ENCODE results near the gene ANO6. TPM values are rescaled to one million over a fixed set of nuclear protein-coding genes. Genes with fewer than 3 reads are reported as not detected.

The ANO6 gene
- total and polyA plus RNA-seq, 8 donors, result 4.4 to 78.8 (median 21.9) TPM

GRCh38 chr12:45184147-45184963, 31.5 kb upstream of the ANO6 start:
- no peak for TF ChIP-seq EP300 (IDR thresholded peaks at IDR 0.05)
- no peak for TF ChIP-seq CTCF (IDR thresholded peaks at IDR 0.05)
- 78 to 90% (median 86%) methylated on average over 6 of the region's 6 CpGs for WGBS, 5 donors

GRCh38 chr12:45186762-45187161, 29.1 kb upstream of the ANO6 start:
- H3K36me3 ChIP-seq, result no peaks in the 10 kb centered on the region
- WGBS, 5 donors, result 86 to 98% (median 98%) methylated on average over 2 of the region's 2 CpGs
- H3K4me3 ChIP-seq, result no peak overlapping the region
- no peak for TF ChIP-seq EP300 (IDR thresholded peaks at IDR 0.05)
- TF ChIP-seq POLR2A (IDR thresholded peaks at IDR 0.05), result no peak
- TF ChIP-seq POLR2AphosphoS5 (IDR thresholded peaks at IDR 0.05), result no peak
- TF ChIP-seq CTCF (IDR thresholded peaks at IDR 0.05), result no peak
- peaks cover 0 to 2% (median 0%) of the 10 kb centered on the region in 4 donors for H3K4me1 ChIP-seq
- H3K9me3 ChIP-seq, result no peaks in the 10 kb centered on the region
- no peak for DNase-seq
- no peak overlapping the region for H3K27ac ChIP-seq
- intact Hi-C loops (cut with DNase I; ENCODE audit: low total_unique reads), result no loop called here
- no peaks in the 10 kb centered on the region for H3K27me3 ChIP-seq

More at GRCh38 chr12:45184147-45184963, 31.5 kb upstream of the ANO6 start:
- H3K27me3 ChIP-seq, result no peaks in the 10 kb centered on the region
- no peaks in the 10 kb centered on the region for H3K4me1 ChIP-seq
- peaks cover under 1 to 5% (median 3%) of the 10 kb centered on the region in 4 donors for H3K9me3 ChIP-seq
- intact Hi-C loops (cut with DNase I; ENCODE audit: low total_unique reads), result loop anchor here (5.0 kb wide), 1 partner anchor 198 kb away; no protein-coding TSS in a partner anchor
- no peak overlapping the region for H3K27ac ChIP-seq
- H3K36me3 ChIP-seq, result no peaks in the 10 kb centered on the region
- DNase-seq, result no peak
- no peak overlapping the region for H3K4me3 ChIP-seq

- DNase-seq, result no peak
- no peak overlapping the region for H3K4me3 ChIP-seq
- no peaks in the 10 kb centered on the region for H3K36me3 ChIP-seq
- TF ChIP-seq POLR2A (IDR thresholded peaks at IDR 0.05) (no peak), CTCF (IDR thresholded peaks at IDR 0.05) (no peak), EP300 (IDR thresholded peaks at IDR 0.05) (no peak), POLR2AphosphoS5 (IDR thresholded peaks at IDR 0.05) (no peak)
- H3K27me3 ChIP-seq, result no peaks in the 10 kb centered on the region
- intact Hi-C loops (cut with DNase I; ENCODE audit: low total_unique reads), result no loop called here
- H3K27ac ChIP-seq, result no peak overlapping the region
- 96 to 100% (median 100%) methylated on average over 1 of the region's 1 CpG for WGBS, 5 donors
- peaks cover 0 to 10% (median 0%) of the 10 kb centered on the region in 4 donors for H3K4me1 ChIP-seq
- H3K9me3 ChIP-seq, result no peaks in the 10 kb centered on the region
Observed at GRCh38 chr12:45189766-45190403, 26.0 kb upstream of the ANO6 start.

GRCh38 chr12:45191239-45191638, 24.7 kb upstream of the ANO6 start:
- DNase-seq, result no peak
- no peaks in the 10 kb centered on the region for H3K36me3 ChIP-seq
- H3K27me3 ChIP-seq, result no peaks in the 10 kb centered on the region
- intact Hi-C loops (cut with DNase I; ENCODE audit: low total_unique reads), result no loop called here
- H3K9me3 ChIP-seq, result no peaks in the 10 kb centered on the region
- 71 to 94% (median 88%) methylated on average over 1 of the region's 1 CpG for WGBS, 5 donors
- peaks cover 0 to 10% (median 0%) of the 10 kb centered on the region in 4 donors for H3K4me1 ChIP-seq
- no peak overlapping the region for H3K4me3 ChIP-seq
- H3K27ac ChIP-seq, result no peak overlapping the region
- TF ChIP-seq POLR2AphosphoS5 (IDR thresholded peaks at IDR 0.05) (no peak), CTCF (IDR thresholded peaks at IDR 0.05) (no peak), EP300 (IDR thresholded peaks at IDR 0.05) (no peak), POLR2A (IDR thresholded peaks at IDR 0.05) (no peak)
